Activated T-cell treated with anti-CD3 and anti-CD28 coated beads for 1 hour (primary cell): ENCODE measurements around the gene VSIG2.
A peak's percentile ranks its signal among the peaks of the same experiment; 100 is the strongest.

Experiments
- DNase-seq: peaks from one replicate; pipeline ENCODE4 v3.0.0-alpha.2; 2020; ENCODE audit warnings: low read depth

The VSIG2 gene

DNA sequence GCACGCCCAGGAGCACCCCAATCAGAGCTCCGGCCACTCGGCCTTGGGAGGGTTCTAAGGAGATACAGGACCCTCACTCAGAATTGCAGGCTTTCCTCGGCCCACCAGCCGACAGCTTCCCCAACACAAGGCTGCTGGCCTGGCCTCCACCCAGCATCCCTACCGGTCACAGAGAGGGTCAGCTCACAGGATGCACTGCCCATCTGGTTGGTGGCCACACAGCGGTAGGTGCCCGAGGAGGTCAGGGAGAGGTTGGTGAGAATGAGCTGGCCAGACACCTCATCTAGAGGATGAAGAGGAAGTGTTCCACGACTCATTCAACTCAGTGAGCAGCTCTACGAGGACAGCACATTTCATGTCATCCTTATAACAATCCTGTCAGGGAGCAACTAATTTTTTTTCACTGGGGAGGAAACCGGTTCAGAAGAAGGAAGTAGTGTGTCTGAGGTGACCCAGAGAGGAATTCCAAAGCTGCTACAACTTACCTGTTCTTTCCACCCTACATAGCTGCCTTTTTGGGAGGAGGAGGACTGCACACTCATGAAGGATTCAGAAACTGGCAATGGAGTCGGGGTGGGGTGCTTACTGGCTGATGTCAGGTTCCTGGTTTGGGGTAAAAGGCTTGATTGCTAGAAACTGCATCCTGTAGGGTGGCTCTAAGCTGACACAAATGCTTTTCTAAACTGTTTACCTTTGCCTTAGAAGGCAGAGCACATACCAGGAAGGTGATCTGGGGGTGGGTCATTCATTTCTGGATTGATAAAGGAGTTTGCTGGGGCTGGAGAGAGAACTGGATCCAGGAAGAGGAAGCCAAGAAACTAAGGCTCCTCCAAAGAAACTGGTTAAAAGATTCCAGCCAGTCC, 3.3 kb downstream of the VSIG2 start:
- DNase-seq: no peak

DNA sequence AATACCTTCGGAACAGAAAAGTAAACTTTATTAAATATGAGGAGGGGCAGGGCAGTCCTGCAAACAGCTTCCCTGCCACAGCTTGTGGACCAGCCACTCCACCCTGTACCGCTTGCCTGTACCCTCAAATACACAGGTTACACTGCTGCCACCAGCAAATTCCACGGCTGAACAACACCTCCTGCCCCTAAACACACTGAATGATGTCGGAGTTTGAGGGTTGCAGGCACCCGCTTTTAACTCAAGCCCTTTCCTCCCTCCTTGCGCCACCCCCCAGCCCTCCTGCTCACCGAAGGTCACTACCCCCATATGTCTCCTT, 4.0 kb downstream of the VSIG2 start:
- no peak for DNase-seq

DNA sequence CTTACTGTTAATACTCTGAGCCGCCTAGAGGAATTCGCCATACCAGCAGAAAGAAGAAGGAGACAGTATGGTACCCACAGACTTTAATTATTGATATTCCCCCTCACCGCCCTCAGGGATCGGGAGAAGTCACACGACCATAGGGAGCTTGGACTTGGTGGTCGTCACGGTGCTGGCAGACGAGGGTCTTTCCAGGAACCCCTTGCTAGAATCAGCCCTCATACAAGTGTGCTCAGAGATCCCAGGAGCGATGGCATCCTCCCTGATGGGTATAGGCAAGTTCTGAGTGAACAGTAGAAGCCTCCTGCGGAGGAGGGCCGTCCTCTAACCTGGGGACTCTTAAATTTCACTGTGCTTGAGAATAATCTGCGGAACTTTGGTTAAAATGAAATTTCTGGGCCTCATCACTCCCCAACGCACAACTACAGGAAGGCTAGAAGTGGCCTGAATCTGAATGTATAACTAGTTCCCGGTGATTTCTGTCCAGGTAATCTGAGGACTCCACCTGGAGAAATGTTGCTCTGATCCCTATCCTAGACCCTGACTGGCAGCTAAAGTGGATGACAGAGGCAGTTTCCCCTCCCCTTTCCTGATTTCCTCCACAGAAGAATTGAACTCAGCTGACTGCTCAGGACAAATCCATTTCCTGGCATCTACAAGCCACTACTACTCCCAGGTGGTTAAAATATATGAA, 4.5 kb downstream of the VSIG2 start:
- DNase-seq: no peak

DNA sequence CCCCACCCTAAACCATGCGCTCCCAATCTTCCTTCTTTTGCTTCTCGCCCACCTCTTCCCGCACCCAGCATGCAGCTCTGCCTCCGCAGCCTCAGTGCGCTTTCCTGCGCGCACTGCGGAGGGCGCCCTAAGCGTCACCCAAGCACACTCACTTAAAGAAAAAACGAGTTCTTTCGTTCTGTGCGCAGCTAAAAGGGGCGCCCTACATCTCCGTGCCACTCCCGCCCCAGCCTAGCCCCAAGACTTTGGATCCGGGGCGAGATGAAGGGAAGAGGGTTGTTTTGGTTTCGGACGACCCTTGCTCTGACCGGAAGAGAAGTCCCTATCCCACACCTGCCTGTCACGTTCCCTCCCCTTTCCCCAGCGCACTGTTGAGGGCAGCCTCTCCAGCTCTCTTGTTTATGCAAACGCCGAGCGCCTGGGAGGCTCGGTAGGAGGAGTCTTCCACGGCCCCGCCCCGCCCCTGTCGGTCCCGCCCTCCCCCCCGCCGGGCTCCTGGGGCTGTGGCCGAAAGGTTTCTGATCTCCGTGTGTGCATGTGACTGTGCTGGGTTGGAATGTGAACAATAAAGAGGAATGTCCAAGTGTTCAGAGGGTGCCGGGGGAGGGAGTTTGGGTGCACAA, 5.3 kb downstream of the VSIG2 start:
- peak; percentile 68 for DNase-seq

DNA sequence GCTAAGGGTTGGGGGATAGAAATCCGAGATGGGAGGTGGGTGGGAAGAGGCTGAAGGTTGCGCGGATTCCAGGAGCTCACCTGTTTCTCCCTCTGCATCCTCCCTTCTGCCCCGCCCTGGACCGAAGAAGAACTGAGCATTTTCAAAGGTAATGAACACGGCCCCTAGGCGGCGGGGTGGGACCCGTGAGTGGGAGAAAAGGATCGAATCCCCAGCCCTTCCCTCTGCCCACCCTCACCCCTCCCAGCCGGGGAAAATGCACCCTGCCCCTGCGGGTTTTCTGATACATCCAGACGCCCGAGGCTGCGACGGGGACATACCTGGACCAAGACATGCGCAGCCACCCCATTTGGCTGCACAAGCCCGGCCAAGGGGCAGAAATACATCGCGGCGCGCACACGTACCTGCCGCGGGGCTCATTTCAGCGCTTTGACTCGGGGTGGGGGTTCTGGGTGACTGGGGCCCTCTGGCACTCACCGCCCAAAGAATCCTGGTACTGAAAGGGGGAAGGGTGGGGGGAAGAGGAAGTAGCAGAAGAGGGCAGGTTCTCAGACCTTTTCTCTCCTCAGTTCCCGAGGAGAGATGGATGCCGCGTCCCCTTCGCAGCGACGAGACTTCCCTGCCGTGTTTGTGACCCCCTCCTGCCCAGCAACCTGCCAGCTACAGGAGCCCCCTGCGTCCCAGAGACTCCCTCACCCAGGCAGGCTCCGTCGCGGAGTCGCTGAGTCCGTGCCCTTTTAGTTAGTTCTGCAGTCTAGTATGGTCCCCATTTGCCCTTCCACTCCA, 6.0 kb downstream of the VSIG2 start:
- peak; percentile 19 for DNase-seq

DNA sequence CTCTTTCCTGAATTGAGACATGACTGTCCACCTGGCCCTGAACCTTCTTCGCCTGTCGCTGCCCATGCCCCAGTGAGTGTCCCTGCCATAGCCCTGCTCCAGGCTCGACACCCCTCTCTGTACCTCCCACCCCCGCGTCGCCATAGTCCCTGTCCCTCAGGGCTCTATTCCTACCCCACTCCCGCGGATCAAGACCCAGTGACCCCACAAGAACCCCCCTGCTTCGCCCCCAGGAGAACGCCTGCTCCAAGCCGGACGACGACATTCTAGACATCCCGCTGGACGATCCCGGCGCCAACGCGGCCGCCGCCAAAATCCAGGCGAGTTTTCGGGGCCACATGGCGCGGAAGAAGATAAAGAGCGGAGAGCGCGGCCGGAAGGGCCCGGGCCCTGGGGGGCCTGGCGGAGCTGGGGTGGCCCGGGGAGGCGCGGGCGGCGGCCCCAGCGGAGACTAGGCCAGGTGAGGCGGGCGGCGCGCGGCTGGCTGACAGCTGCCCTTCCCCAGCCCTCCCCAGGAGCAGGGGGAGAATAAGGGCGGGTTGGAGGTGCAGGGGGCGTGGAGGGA, 6.7 kb downstream of the VSIG2 start:
- no peak for DNase-seq

DNA sequence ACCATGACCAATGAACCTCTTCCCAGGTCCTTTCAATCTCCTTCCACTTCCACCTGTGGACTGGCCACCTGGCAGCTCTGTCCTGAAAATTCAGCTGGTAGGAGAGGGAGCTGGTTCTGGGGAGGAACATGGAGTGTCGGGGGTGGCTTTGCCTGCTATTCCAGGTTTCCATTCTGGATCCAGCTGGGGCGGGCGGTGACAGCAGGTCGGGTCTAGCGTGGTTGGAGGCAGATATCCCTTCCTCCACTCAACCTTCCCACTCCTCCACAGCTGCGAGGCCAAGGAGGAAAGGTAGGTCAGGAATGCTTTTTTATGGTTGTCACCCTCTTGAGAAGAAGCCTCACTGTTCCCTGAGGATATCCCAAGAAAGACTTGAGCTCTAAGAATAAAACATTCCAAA, 9.0 kb downstream of the VSIG2 start:
- no peak for DNase-seq

DNA sequence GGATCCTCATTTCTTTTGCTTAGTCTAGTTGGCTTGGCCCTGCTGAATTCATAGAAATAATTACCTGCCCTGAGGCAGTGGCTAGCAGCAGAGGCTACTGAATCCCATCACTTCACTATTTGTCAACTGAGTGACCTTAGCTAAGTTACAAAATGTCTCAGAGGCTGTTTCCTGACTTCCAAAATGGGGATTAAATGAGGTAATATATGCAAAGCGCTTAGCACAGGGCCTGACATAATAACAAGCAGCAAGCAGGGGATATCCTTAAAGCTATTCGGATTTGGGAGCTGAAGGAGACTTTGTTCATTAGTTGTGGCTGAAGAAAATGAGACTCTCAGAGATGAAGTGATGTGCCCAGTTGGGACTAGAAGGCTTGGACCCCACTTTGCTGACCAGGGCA, 9.5 kb downstream of the VSIG2 start:
- no peak for DNase-seq

DNA sequence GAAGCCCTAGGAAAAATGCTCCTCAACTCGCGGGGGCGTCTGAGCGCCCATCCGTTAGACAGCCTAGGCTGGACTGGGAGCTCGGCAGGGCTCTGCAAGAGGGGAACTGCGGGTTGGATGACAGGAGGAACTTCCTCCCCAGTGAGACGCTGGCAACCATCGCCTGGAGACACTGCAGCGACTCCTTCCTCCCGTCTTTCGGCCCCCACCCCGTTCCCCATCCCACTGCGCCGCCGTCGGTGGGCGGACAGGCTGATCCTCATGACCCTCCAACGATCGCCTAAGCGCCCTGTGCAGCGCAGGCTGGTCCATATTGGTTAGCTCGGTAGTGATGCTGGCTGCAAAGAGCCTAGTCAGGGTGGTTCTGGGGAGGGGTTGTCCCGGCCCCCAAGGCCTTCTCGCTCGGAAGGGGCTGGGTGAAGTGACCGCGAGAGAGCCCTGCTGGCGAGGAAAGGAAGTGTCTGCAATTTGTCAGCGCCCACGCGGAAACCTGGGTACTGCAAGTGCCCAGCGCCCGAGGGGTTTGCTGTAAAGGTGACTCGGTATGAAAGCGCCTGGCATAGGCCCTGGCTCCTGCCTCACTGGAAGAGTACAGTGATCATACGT, 11.7 kb downstream of the VSIG2 start:
- peak; percentile 44 for DNase-seq

DNA sequence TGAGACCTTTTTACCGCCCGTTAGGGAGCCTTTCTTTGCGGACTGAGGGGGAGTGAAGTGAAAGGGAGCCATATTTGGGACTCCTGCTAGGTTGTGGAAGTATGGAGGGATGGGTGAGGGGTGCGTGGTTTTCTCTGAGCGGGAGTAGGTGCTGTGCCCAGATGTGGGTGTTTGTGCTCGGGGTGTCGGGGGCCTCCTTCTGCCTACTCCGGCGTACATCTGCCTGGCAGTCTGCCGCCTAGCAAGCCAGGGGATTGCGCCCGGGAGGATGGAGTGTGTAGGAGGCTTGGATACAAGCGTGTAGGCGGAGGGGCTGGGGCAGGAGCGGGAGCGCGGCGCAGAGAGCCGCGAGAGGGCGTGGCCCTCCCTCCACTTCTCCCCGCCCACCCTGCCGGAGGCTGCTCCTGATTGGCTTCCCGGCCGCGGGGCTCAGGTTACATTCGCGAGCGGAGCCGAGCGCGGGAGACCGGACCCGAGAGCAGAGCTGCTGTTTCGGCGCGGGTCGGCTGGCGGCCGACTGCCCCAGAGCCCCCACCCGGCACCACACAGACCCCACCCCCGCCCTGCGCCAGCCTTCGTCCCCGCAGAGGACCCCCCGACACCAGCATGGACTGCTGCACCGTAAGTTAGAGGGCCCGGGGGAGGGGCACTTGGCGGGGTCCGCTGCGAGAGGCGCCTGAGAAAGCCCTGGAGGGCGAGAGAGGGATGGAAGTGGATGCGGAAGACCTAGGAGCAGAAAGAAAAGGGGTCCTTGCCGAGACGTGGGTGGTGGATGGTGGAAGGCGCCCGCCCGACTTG, 12.4 kb downstream of the VSIG2 start, which contains the start of gene NRGN:
Gene NRGN, plus strand, starts transcription at position 464 of the 798 bp plus-strand sequence. Its CDS starts 143 bp downstream, at position 607.
- peak; percentile 77 for DNase-seq

DNA sequence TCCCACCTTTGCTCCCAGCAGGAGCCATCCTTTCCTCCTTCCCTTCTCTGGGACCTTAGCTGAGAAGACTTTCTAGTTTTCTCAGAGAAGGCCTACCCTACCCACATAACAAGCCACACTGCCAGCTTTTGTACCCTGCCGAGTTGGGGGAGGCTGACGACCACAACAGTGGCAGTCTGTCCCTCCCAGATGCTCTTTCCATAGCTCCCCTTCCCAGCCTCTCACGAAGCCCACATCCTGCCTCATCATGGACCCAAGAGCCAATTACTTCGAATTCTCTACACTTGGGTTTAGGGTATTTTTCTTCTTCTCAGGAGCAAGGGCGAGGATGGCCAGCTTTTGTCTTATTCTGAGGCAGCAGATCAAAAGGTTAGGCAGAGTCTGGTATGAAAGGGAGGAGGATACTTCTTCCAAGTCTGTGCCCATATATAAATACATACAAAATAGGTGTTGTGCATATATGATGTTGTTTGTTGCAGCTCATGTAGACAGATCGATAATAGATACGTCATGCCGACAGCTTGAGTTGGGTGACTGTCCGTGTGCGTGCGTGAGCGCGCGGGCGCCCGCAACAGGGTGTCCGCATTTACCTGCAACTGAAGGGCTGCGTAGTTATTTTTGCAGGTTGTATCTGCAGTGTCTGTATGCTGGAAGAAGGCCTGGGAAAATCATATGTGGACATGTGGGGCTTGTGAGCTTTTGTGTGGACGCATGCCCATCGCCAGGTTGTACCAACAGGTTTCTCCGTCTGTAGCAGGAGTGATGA, 13.2 kb downstream of the VSIG2 start:
- no peak for DNase-seq

DNA sequence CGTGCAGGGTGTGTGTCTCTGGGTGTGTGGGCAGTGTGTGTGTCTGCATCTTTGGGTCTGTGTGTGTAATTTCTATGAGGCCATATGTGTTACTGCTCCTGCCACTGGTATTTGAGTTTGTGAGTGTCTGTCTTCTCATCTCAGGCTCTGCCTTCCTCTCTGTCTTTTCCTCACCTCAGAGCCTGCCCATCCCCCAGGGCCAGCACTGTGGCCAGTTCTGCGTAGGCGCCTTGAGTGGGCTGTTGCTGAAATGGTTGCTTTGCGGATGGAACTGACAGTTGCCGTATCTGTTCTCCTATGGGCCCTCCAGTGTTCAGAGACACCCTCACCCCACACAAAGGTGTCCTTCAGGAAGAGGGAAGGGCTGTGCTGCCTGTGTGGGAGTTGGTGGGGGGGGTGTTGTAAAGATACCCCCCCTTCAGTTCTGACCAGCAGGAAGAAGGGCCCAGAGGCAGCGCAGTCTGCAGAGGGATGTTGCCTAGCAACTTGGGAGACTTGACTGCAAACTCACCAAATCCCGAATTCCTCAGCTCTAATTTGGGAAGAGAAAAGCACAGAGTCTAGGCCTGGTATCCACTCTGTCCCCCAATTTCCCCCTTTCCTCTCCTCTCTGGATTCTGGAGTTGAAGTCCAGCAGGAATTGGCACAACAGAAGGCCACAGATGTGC, 14.3 kb downstream of the VSIG2 start:
- no peak for DNase-seq

DNA sequence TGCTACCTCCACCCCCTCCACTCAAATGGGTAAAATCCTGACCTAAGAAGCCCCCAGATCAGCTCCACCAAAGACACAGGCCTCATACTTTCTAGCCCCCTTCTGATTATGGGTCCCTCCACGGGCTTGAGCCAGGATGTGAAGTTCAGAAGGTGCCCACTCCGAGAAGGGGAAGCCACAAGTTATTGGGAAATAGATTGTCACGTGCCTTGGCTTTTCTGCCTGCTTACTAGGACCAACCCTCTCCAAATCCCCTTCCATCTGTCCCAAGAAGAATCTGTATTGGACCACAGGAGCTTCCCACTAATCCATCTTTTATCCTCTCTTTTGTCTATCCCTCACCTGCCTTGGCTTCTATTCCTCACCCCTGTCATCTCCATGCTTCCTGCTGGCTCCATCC, 15.3 kb downstream of the VSIG2 start:
- no peak for DNase-seq

DNA sequence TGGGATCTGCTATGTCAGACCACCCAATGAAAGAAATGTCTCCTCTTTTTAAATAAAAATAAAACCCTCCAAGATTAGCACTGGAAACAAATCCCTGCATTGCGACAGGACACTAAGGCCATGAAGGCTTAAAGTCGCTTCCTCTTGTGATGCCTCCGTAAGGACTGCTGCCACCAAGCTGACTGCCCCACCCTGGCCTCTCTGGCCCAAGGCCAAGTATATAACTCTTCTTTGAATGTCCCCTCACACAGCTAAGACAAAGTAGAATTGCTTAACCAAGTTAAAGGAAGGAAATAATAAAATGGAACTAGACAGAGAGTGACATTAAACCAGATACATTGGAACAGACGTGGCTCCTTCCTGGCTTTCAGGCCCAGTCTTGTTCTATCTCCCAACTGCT, 19.8 kb downstream of the VSIG2 start:
- no peak for DNase-seq

DNA sequence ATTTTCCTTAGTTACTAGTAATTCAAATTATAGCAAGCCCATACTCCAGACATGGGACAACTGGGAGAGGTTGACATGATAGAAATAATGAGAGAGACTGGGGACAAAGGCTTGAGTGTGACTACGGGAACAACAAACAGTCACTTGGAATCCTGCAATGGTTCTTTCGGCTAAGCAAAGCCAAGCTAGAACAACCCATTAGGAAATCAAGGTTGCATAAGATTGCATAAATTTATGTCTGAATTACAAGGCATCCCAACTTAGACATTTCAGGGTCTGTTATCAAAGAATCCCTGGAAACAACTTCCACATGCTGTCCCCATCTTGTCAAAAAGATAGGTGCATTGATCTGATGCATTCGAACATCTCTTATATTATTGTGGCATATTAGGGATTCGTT, 22.5 kb downstream of the VSIG2 start:
- DNase-seq: no peak

DNA sequence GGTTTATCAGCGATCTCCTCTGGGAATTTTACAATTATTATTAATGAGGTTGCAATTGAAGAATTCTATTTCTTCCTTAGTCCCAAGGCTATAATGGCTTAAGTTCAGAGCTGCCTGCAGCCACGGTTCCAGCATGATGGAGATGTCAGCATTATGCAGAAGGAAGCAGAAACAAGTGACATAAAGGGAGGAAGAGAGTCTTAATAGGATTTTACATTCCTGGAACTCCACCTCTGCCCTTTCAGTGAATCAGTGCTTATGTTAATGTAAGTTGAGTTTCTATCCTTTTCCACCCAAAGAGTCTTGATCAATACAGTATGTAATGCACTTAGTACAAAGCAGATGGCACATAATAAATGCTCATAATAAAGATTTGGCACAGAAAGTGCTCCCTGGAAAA, 23.9 kb downstream of the VSIG2 start:
- no peak for DNase-seq

DNA sequence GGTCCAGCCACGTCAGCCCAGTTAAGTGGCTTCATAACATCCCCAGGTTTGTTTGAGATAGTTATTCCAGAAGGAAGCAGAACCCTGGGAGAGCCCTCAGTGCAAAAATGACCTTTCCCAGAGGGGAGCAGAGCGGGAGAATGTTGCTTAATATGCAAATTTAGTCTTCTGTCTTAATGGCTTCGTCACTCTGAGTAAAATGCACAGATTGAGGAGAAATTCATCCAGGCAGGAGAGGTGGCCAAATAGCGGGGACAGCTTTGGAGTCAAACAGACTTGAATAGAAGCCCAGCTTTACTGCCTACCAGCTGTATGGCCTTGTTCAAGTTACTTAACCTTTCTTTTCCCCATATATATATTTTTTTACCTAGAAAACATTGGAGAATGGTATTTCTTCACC, 24.6 kb downstream of the VSIG2 start:
- no peak for DNase-seq

DNA sequence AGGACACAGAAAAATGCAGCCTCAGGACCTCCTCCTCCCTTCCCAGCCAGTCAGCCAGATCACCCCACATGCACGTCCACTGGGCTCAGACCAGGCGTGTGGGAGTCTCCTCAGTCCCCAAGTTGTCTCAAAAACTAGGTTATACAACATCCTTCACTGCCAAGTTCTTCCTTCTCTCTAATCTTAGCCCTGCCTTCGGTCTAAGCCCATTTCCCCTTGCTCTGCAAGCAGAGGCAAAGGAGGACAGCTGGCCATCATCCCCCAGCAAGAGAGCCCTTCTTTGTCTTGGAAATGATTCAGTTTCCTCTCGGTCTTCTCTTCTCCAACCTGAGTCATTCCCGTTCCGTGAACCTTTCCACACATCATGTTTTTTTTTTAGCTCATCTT, 26.3 kb downstream of the VSIG2 start:
- no peak for DNase-seq

DNA sequence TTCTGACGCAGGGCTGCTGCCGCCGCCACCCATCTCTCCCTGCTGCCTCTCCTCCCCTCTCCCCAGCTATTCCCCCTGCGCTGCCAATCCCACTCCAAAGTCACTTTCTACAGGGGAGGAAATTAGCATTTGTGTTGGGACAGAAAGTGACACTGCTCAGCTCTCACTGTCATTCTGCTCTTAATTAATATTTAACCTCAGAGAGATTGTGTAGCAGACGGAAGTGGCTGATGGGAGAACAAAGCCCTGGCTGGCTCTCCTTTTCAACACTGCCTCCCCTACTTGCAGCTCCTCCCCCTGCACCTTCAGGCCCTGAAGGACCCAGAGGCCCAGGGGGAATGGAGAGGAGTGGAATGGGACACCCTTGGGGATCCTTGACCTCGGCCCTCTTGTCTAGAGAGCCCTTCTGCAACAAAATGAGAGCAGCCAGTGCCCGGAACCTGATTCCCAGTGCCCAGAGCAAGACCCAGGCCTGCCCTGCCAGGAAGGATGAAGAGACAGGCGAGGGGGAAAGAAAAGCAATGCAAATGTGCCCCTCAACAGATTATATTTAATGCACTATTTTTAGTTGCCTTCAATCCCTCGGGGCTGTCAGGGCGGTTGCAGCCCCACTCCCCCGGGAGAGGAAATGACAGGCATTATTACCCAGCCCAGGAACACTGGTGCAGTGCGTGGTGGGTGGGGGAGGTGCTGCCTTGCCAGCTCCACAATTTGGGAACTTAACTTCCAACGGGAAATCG, 26.9 kb downstream of the VSIG2 start:
- DNase-seq: no peak
